Colonic mucosa (tissue), 4 donors: ENCODE results near the gene ACTR1A. TPM values are rescaled to one million over a fixed set of nuclear protein-coding genes. Genes with fewer than 3 reads are reported as not detected.

ENCODE experiments used
- DNase-seq: peaks from one replicate; pipeline ENCODE4 v3.0.0-alpha.2; 2020
- H3K27ac ChIP-seq: fragments of 200-600 bp; one replicate; pipeline ENCODE4 v1.8.0; 2021
- H3K27me3 ChIP-seq: fragments of 200-600 bp; one replicate; pipeline ENCODE4 v1.8.0; 2021
- H3K36me3 ChIP-seq: fragments of 200-600 bp; one replicate; pipeline ENCODE4 v1.8.0; 2021
- H3K4me1 ChIP-seq: fragments of 200-600 bp; one replicate; pipeline ENCODE4 v1.8.0; 2021; ENCODE audit warnings: mild to moderate bottlenecking
- H3K4me3 ChIP-seq: fragments of 200-600 bp; one replicate; pipeline ENCODE4 v1.8.0; 2021
- H3K9ac ChIP-seq, 2 donors: one replicate each; pipeline ENCODE4 v1.7.0; 2013; ENCODE audit warnings: control low read depth in 2 of 2, low read depth in 2 of 2, low read length in 2 of 2
- H3K9me3 ChIP-seq: fragments of 200-600 bp; one replicate; pipeline ENCODE4 v1.8.0; 2021
- intact Hi-C: fragments of 100-400 bp; cut with DNase I; formaldehyde crosslinking; loops from one replicate; pipeline ENCODE4 v1.14.1; 2022
- total RNA-seq, 2 donors: library from RNA; stranded (reverse); fragmentation: NEBNext Ultra II Directional in 1 of 2; extraction: Animal tissue kit (Norgen Biotek cat#: 25700) in 1 of 2; gene quantifications; one replicate each; pipeline ENCODE4 v1.2.1, GENCODE V29; 2021
- TF ChIP-seq, protein P1 (sequence below): fragments of 200-600 bp; IDR thresholded peaks from one replicate; pipeline ENCODE4 v1.8.0; 2022; ENCODE audit warnings: antibody characterized with exemption, mild to moderate bottlenecking
- donor health status: healthy.
- donor health status: DM: no; HTN: no; CAD: no.
- donor health status: DM: no; HTN: no; CAD: no.

The ACTR1A gene
- total RNA-seq, 2 donors from 2014 or later, result 76.4 to 88.8 TPM

DNA sequence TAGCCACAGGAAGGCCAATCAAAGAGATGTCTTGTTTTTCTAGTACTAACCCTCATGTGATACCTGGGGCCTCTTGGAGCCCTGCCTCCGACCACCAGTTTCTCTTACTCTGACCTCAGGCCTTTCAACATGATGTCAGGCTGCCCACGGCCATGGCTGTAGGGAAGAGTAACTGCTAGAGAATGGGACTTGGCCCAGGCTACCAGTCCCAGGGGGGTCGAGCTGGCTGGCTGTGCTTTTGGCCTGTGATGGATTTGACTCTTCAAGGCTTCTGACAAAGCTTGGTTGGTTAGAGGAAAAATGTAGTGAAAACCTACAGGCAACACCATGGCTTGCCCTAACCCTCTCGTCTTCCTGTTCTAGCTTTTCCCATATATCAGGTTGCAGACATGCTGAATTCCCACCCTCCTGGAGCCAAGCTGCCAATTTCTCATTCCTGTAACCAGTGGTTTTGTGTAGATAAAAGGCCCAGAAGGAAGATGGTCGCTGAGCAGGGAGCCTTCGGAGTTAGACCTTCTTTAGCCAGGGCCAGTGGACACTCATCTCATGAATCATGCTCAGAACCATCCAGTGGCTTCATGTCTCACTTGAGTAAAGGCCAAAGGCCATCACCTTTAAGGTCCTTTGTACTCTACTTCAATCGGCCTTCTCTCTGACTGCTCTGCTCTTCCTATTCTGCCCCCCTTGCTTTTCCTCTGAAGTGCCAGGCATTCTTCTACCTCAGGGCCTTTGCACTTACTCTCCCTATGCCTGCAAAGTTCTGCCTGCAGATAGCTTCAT lies 20.9 kb upstream of the ACTR1A start:
- Histone ChIP-seq H3K27me3 (no peaks in the 10 kb centered on the region), H3K27ac (no peak overlapping the region), H3K4me1 (no peaks in the 10 kb centered on the region), H3K9ac (no peak overlapping the region), H3K9me3 (no peaks in the 10 kb centered on the region), H3K4me3 (no peak overlapping the region), H3K36me3 (no peaks in the 10 kb centered on the region)
- intact Hi-C loops, result no loop called here
- DNase-seq, result no peak
- TF ChIP-seq, protein P1, sequence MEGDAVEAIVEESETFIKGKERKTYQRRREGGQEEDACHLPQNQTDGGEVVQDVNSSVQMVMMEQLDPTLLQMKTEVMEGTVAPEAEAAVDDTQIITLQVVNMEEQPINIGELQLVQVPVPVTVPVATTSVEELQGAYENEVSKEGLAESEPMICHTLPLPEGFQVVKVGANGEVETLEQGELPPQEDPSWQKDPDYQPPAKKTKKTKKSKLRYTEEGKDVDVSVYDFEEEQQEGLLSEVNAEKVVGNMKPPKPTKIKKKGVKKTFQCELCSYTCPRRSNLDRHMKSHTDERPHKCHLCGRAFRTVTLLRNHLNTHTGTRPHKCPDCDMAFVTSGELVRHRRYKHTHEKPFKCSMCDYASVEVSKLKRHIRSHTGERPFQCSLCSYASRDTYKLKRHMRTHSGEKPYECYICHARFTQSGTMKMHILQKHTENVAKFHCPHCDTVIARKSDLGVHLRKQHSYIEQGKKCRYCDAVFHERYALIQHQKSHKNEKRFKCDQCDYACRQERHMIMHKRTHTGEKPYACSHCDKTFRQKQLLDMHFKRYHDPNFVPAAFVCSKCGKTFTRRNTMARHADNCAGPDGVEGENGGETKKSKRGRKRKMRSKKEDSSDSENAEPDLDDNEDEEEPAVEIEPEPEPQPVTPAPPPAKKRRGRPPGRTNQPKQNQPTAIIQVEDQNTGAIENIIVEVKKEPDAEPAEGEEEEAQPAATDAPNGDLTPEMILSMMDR, result no peak

DNA sequence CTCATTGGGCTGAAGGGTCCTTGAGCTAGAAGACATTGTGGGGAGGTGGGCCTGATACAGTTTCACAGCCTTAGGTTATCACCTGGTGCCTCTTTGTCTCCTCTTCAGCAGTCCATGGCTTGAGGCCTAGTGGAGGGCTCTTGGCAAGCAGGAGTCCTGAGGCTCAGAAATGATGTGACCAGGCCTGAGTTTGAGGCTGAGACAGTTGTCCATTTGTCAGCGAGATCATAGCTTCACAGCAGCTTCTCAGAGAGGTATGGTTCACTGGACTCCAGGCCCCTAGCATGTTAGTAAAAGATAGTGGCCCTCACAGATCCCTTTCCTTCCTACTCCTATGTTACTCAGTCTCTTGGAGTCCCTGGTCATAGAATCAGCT lies 20.4 kb upstream of the ACTR1A start:
- Histone ChIP-seq H3K9ac (no peak overlapping the region), H3K36me3 (no peaks in the 10 kb centered on the region), H3K4me1 (no peaks in the 10 kb centered on the region), H3K27ac (no peak overlapping the region), H3K27me3 (no peaks in the 10 kb centered on the region), H3K4me3 (no peak overlapping the region), H3K9me3 (no peaks in the 10 kb centered on the region)
- intact Hi-C loops, result no loop called here
- no peak for DNase-seq
- TF ChIP-seq, protein P1, result no peak

DNA sequence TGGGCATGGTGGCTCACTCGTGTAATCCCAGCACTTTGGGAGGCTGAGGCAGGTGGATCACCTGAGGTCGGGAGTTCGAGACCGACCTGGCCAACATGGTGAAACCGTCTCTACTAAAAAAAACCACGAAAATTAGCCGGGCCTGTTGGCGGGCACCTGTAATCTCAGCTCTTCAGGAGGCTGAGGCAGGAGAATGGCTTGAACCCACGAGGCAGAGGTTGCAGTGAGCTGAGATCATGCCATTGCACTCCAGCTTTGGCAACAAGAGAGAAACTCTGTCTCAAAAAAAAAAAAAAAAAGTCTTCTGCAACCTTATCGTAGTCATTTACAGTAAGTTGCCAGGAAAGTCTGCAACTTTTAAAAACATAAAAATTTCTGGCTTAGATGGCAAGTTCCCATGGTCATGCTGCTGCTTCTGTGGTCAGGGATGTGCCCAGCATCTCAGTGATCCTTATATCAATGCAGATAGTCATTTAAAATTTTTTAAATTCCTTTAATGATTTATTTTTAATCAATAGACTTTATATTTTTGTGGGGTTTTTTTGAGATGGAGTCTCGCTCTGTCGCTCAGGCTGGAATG lies 16.8 kb upstream of the ACTR1A start:
- intact Hi-C loops, result no loop called here
- DNase-seq, result no peak
- no peaks in the 10 kb centered on the region for H3K36me3 ChIP-seq
- TF ChIP-seq, protein P1, result no peak
- no peaks in the 10 kb centered on the region for H3K27me3 ChIP-seq
- H3K9ac ChIP-seq, result no peak overlapping the region
- H3K4me3 ChIP-seq, result no peak overlapping the region
- no peaks in the 10 kb centered on the region for H3K4me1 ChIP-seq
- H3K9me3 ChIP-seq, result no peaks in the 10 kb centered on the region
- H3K27ac ChIP-seq, result no peak overlapping the region

DNA sequence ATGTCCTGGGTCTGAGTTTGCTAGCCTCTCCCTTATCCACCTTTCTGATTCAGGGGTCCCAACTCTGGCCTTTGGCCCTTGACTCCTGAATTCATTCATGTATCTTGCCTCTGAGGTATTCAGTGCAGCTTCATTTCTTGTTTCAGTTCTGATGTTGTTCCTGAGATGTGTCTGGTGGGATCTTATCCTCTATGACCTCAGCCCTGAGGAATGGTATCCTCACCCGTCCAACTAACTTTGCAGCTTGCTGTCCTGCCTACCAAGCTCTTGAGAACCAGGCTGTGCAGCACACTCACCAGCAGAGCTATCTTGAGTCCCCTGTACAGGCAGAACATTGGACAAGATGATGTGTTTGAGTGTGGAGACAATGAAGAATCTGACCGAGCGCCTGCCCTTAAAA lies 15.0 kb upstream of the ACTR1A start:
- no peak for DNase-seq
- no peak overlapping the region for H3K27ac ChIP-seq
- TF ChIP-seq, protein P1, result no peak
- no peaks in the 10 kb centered on the region for H3K36me3 ChIP-seq
- H3K4me1 ChIP-seq, result no peaks in the 10 kb centered on the region
- no peak overlapping the region for H3K9ac ChIP-seq
- H3K4me3 ChIP-seq, result no peak overlapping the region
- intact Hi-C loops, result no loop called here
- no peaks in the 10 kb centered on the region for H3K9me3 ChIP-seq
- no peaks in the 10 kb centered on the region for H3K27me3 ChIP-seq

DNA sequence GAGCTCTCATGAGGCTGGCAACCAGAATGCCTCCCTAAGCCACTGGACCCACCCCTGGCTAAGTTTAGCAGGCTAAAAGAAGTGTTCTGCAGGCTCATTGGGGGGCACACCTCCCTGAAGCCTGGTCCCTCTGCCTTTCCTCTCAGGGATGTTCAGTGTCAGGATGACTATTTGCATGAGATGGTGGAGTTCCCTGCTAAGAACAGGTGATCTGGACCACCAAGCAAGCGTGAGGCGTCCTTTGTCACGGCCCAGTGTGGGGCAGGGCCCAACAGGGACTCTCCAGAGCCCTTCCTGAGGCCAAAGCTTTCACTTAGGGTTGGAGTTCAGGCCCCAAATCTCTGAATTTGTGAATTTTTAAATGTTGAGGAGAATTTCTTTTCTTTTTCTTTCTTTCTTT lies 13.2 kb upstream of the ACTR1A start:
- Histone ChIP-seq H3K4me1 (no peaks in the 10 kb centered on the region), H3K4me3 (no peak overlapping the region), H3K27ac (no peak overlapping the region), H3K36me3 (no peaks in the 10 kb centered on the region), H3K27me3 (no peaks in the 10 kb centered on the region), H3K9me3 (no peaks in the 10 kb centered on the region), H3K9ac (no peak overlapping the region)
- no peak for DNase-seq
- intact Hi-C loops, result no loop called here
- TF ChIP-seq, protein P1, result no peak
